HEK293 (cell line): ENCODE results near the gene OSBP2.

Source experiments
- BCL11A ChIP-seq: fragments of 450-650 bp; formaldehyde crosslinking; IDR thresholded peaks from 2 replicates; pipeline ENCODE4 v1.5.1; 2016; ENCODE audit warnings: low read depth, missing biosample characterization, missing genetic modification characterization
- INSM2 ChIP-seq: fragments of 450-650 bp; formaldehyde crosslinking; IDR thresholded peaks from 2 replicates; pipeline ENCODE4 v1.5.1; 2016; ENCODE audit warnings: missing biosample characterization, missing genetic modification characterization
- SALL2 ChIP-seq: fragments of 450-650 bp; formaldehyde crosslinking; IDR thresholded peaks from 2 replicates; pipeline ENCODE4 v1.5.0; 2017; ENCODE audit warnings: missing biosample characterization, mild to moderate bottlenecking, missing genetic modification characterization, borderline replicate concordance
- TCF7L2 ChIP-seq: IDR thresholded peaks from 2 replicates; pipeline ENCODE4 v1.6.1; 2011; ENCODE audit warnings: low read depth, mild to moderate bottlenecking, inconsistent platforms, low read length, moderate library complexity, borderline replicate concordance
- ZBTB6 ChIP-seq: fragments of 450-650 bp; formaldehyde crosslinking; IDR thresholded peaks from 2 replicates; pipeline ENCODE4 v1.5.1; 2017; ENCODE audit warnings: missing biosample characterization, missing genetic modification characterization
- ZNF776 ChIP-seq: fragments of 450-650 bp; formaldehyde crosslinking; IDR thresholded peaks from 2 replicates; pipeline ENCODE4 v1.5.0; 2017; ENCODE audit warnings: missing biosample characterization, missing genetic modification characterization, borderline replicate concordance

DNA sequence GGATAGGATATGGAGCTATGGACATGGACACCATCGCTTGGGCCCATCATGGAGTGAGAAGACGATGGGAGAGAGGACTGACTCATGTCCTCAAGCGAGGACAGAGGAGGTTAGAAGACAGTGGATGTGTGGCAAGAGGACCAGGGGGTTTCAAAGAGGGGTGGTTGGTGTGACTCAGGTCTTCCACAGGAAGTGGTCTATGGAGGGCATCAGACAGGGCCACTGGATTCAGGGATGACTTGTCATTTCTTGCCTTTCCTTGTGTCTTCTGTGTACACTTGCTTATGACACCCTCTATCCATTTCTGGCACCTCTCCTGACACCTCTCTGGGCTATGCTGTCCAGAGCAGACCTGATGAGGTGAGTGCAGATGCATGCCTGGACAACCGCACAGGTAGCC lies 115.4 kb downstream of the OSBP2 start:
- TF ChIP-seq TCF7L2 (no peak), ZNF776 (tag by site-specific recombination) (no peak), ZBTB6 (tag by site-specific recombination) (no peak), SALL2 (no peak), INSM2 (tag by site-specific recombination) (no peak), BCL11A (no peak)
